Body of pancreas (tissue), 4 donors: ENCODE results near the gene PFDN2. TPM values are rescaled to one million over a fixed set of nuclear protein-coding genes. Genes with fewer than 3 reads are reported as not detected.

Source experiments
- ATAC-seq: fragments of 150-250 bp; one replicate; pipeline ENCODE4 v1.9.1; 2016
- DNase-seq, 4 donors: peaks; one replicate each; pipeline ENCODE4 v3.0.0-alpha.2; 2019
- H3K27ac ChIP-seq, 4 donors: fragments of 200-600 bp; sonication (generic); 1 replicate in 3 of 4; 2 replicates in 1 of 4; pipeline versions ENCODE4 v1.5.1 to v1.6.1; 2016 to 2019; ENCODE audit warnings: mild to moderate bottlenecking in 1 of 4, mixed read lengths in 1 of 4, moderate library complexity in 1 of 4
- H3K27me3 ChIP-seq, 2 donors: fragments of 200-600 bp; sonication (generic); one replicate each; pipeline ENCODE4 v1.6.0; 2016; ENCODE audit warnings: mild to moderate bottlenecking in 1 of 2
- H3K36me3 ChIP-seq, 2 donors: fragments of 200-600 bp; sonication (generic); replicated peaks in 1 of 2; 2 replicates each; pipeline ENCODE4 v1.5.1; 2016; ENCODE audit warnings: low read depth in 2 of 2; ENCODE audit not compliant: insufficient read depth in 1 of 2
- H3K4me1 ChIP-seq: fragments of 200-600 bp; sonication (generic); one replicate; pipeline ENCODE4 v1.6.0; 2016
- H3K4me3 ChIP-seq, 2 donors: fragments of 200-600 bp; sonication (generic); 1 replicate in 1 of 2; 2 replicates in 1 of 2; pipeline ENCODE4 v1.5.1; 2016 to 2019
- H3K9me3 ChIP-seq, 3 donors: fragments of 200-600 bp; sonication (generic); 1 replicate in 2 of 3; 2 replicates in 1 of 3; pipeline ENCODE4 v1.5.1; 2016
- CTCF ChIP-seq, 7 experiments: fragments of 450-650 bp in 4 of 7; fragments of 200-600 bp in 3 of 7; sonication (generic) in 3 of 7; IDR thresholded peaks; one replicate each; pipeline ENCODE4 v1.5.1; 2016 to 2019; ENCODE audit warnings: antibody characterized with exemption in 7 of 7
- POLR2A ChIP-seq, 3 donors: fragments of 450-650 bp; IDR thresholded peaks; one replicate each; pipeline ENCODE4 v1.6.1; 2016; ENCODE audit warnings: antibody characterized with exemption in 3 of 3, mild to moderate bottlenecking in 2 of 3
- WGBS, 2 donors: methylation state at CpG; one replicate each; pipeline ENCODE4 v1.1.5; 2017; 5-methylcytosine and 5-hydroxymethylcytosine counted together
- intact Hi-C: fragments of 100-400 bp; cut with DNase I; formaldehyde crosslinking; loops from one replicate; pipeline ENCODE4 v1.15.1; 2023
- total RNA-seq, 2 donors: library from RNA; depleted of rRNA; stranded (reverse); fragments of >200 nt; gene quantifications; one replicate each; pipeline ENCODE4 v1.1.0, GENCODE V29; 2016

PFDN2 gene
- total RNA-seq, 2 donors from 2014 or later = 29.6 to 54.7 TPM

DNA sequence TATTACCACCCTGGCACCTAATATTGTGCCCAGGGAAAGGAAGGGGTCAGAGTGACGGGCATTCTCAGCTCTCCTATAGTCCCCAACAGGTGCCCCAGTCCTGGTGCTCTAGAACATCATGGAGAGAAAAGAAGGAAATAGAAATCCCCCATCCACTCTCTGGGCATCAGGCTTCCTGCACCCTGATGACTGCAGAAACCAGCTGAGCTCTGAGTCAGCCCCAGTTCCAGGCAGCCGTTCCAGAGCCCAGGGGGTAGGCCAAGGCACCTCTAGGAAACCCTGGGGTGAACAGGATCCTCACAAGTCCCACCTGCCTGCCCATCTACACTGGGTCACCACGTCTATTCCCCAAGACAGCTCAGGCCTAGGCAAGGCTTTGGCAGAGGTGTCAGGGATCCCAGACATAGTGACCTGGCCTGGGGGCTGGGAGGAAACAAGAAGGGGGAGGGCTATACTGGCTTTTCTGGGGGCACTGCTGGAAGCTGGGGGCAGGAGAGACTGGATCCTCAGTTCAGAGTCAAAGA is 29.2 kb downstream of the PFDN2 start:
- H3K27me3 ChIP-seq = no peaks in the 10 kb centered on the region
- H3K9me3 ChIP-seq = no peaks in the 10 kb centered on the region
- TF ChIP-seq POLR2A (IDR thresholded peaks at IDR 0.05) = no peak
- no peak for TF ChIP-seq CTCF (IDR thresholded peaks at IDR 0.05)
- H3K4me1 ChIP-seq = peaks cover 66% of the 10 kb centered on the region
- ATAC-seq (peak; percentile 58), DNase-seq (peak; percentile 42 to 62 (median 52))
- peak overlapping the region; percentile 52 to 82 (median 80) for H3K27ac ChIP-seq
- no peak overlapping the region for H3K4me3 ChIP-seq
- intact Hi-C loops = no loop called here
- 48 to 66% methylated on average over 2 to 3 of the region's 3 CpGs for WGBS, 2 donors
- no peaks in the 10 kb centered on the region for H3K36me3 ChIP-seq

DNA sequence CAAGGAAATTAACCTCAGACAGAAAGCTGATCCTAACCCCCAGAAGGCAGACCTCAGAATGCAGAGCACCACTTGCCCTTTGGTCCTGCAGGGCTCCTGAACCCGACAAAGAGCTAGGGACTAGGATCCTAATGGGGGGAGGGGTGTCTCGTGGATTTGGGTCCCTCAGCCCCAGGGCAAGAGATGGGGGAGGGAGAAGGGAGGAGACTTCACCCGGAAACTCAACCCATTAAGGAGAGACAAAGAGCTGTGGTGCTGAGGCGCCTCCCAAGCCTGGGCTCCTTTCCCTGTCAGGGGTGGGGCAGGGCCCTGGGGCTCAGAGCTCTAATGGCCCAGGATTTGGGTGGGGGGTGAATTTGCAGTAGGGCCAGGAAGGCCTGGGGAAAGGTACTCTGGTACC is 31.4 kb downstream of the PFDN2 start:
- Histone ChIP-seq H3K4me1 (peaks cover 78% of the 10 kb centered on the region), H3K27me3 (no peaks in the 10 kb centered on the region), H3K27ac (peak overlapping the region in 1 of 4 donors; percentile 13), H3K9me3 (no peaks in the 10 kb centered on the region), H3K36me3 (no peaks in the 10 kb centered on the region), H3K4me3 (no peak overlapping the region)
- 77 to 88% methylated on average over 4 of the region's 4 CpGs for WGBS, 2 donors
- intact Hi-C loops = no loop called here
- DNase-seq (no peak), ATAC-seq (no peak)
- no peak for TF ChIP-seq POLR2A (IDR thresholded peaks at IDR 0.05)
- no peak for TF ChIP-seq CTCF (IDR thresholded peaks at IDR 0.05)

- H3K4me1 ChIP-seq = peaks cover 75% of the 10 kb centered on the region
- no peak for DNase-seq
- no peaks in the 10 kb centered on the region for H3K9me3 ChIP-seq
- no peak for ATAC-seq
- no peak for TF ChIP-seq CTCF (IDR thresholded peaks at IDR 0.05)
- no peak for TF ChIP-seq POLR2A (IDR thresholded peaks at IDR 0.05)
- 64% methylated on average over 2 of the region's 2 CpGs; no CpG with 5 or more reads in 1 of the 2 donors for WGBS, 2 donors
- H3K27ac ChIP-seq = peak overlapping the region in 2 of 4 donors; percentile 70 to 84
- no peak overlapping the region for H3K4me3 ChIP-seq
- no peaks in the 10 kb centered on the region for H3K36me3 ChIP-seq
- intact Hi-C loops = no loop called here
- no peaks in the 10 kb centered on the region for H3K27me3 ChIP-seq
These were observed 32.7 kb downstream of the PFDN2 start for GRCh38 chr1:161085165-161085564.

DNA sequence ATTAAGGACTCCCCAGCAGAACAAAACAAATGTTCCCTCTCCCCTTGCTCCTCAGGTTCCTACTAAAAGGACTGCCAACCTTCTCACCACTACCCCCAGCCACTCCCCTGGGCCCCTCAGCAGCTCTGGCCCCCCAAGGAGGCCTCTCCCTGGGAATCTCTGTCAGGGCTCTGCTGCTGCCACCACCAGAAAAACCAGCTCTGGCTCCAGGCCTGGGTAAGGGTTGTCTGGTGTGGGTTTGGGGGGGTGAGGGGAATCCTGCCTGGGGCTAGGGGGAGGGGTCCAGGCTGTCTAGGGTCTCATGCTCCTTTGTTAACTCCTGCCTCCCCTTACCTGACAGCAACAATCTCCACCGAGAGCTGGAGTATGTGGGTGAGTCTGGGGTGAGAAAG is 33.2 kb downstream of the PFDN2 start:
- WGBS, 2 donors = 83 to 85% methylated on average over 1 of the region's 1 CpG
- intact Hi-C loops = no loop called here
- Histone ChIP-seq H3K27ac (peak overlapping the region; percentile 70 to 84 (median 82)), H3K4me1 (peaks cover 70% of the 10 kb centered on the region), H3K36me3 (no peaks in the 10 kb centered on the region), H3K27me3 (no peaks in the 10 kb centered on the region), H3K4me3 (no peak overlapping the region), H3K9me3 (no peaks in the 10 kb centered on the region)
- TF ChIP-seq POLR2A (IDR thresholded peaks at IDR 0.05) = no peak
- no peak for TF ChIP-seq CTCF (IDR thresholded peaks at IDR 0.05)
- DNase-seq (no peak), ATAC-seq (no peak)
